Measurements from ENCODE around the gene GTF2I.
"Not testable (repeated sequence)": the region's sequence is repeated elsewhere in the genome, so short reads cannot be mapped to it uniquely, and the experiment has no call there.

The GTF2I gene

GRCh38 chr7:74783595-74783994 is 126.1 kb downstream of the GTF2I start:
- not testable (repeated sequence) for DNase-seq

- peak; percentile 78 for DNase-seq
Measured at GRCh38 chr7:74788369-74789150, 131.0 kb downstream of the GTF2I start.

GRCh38 chr7:74789200-74789736 is 131.8 kb downstream of the GTF2I start:
- not testable (repeated sequence) for DNase-seq

GRCh38 chr7:74797848-74798622 is 140.5 kb downstream of the GTF2I start:
- not testable (repeated sequence) for DNase-seq

DNA sequence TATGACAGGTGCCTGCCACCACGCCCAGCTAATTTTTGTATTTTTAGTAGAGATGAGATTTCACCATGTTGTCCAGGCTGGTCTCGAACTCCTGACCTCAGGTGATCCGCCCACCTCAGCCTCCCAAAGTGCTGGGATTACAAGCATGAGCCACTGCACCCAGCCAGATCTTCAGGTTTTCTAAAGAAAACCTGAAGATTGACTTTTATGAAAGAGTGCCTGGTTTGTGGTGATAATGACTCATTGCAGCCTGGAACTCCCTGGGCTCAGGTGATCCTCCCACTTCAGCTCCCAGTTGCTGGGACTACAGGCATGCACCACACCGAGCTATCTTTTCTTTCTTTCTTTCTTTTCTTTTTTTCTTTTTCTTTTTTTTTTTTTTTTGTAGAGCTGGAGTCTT is 141.1 kb downstream of the GTF2I start:
- not testable (repeated sequence) for DNase-seq
